ENCODE results near the gene UBAC1. TPM values are rescaled to one million over a fixed set of nuclear protein-coding genes. Genes with fewer than 3 reads are reported as not detected.
A peak's percentile ranks its signal among the peaks of the same experiment; 100 is the strongest.

UBAC1 gene
- total RNA-seq, 1 experiment from 2014 or later = 54.8 TPM

DNA sequence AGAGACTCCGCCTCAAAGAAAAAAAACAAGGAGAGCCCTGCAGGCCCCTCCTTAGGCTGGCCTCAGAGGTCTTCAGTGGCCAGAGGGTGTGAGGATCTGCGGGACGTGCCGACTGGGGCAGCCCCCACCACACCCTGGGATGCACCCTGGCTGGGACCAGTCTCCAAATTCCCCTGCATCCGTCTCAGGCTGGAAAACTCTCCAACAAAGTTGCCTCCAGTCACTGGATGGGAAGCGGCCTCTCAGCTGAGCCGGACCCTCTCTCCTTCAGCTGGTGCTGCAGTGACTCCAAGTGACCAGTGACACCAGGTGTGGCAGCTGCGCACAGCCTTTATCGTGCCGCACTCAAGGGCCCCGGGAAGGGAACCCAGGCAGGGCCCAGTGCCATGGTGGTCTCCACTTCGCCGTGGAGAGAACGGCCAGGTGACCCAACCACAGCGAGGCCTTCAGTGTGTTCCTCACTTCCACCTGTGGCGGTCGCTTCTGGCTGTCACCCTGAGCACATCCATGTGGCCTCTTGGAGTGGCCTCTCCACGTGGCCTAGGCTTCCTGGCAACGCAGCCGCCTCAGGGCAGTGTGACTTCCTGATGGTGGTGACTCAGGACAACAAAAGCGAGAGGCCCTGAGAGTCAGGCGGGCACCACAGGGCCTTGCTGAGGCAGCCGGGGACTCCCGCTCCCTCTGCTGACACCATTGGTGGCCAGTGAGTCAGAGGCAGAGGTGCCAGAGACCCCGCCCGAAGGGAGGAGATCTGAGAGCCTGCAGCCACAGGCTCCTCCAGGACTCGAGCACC, 34.6 kb downstream of the UBAC1 start:
- no peaks in the 10 kb centered on the region for H3K9me2 ChIP-seq (ENCODE audit: insufficient read depth)
- no peaks in the 10 kb centered on the region for H4K20me1 ChIP-seq (ENCODE audit: insufficient read depth)
- peak; percentile 94 for ATAC-seq
- ChIA-PET POLR2A (no interaction called here), RAD21 (ENCODE audit: low non-redundant PET in 1 of 2, low total read pairs in 2 of 2, uncharacterized antibody in 2 of 2, unreplicated experiment in 2 of 2) (no interaction called here), CTCF (no interaction called here)
- BruUV-seq (replicated peaks) = no TSS peak
- peak overlapping the region; percentile 60 for H3K9ac ChIP-seq (ENCODE audit: low read length)
- peak overlapping the region in 1 of 2 experiments; percentile 33; a peak in 2 of 4 replicates for H3K4me3 ChIP-seq (replicated peaks in 1 of 2; ENCODE audit: low read depth in 1 of 2, low read length in 2 of 2)
- H3K9me3 ChIP-seq (ENCODE audit: control insufficient read depth in 1 of 2, insufficient read depth in 1 of 2, low read depth in 1 of 2, low read length in 2 of 2) = no peaks in the 10 kb centered on the region
- H3K36me3 ChIP-seq (ENCODE audit: control insufficient read depth in 1 of 2, insufficient read depth in 2 of 2, low read length in 2 of 2) = peaks cover 0 to 3% of the 10 kb centered on the region in 2 experiments; a peak in 1 of 4 replicates
- DNase-seq (ENCODE audit: low read depth, low spot score) = peak; percentile 90
- H3K4me2 ChIP-seq (ENCODE audit: low read length) = peak overlapping the region; percentile 81
- H3K27me3 ChIP-seq (ENCODE audit: insufficient read depth, low read length) = no peaks in the 10 kb centered on the region
- no peaks in the 10 kb centered on the region for H3K79me2 ChIP-seq (ENCODE audit: insufficient read depth, low read length)
- peaks cover 20 to 37% of the 10 kb centered on the region in 2 experiments for H3K4me1 ChIP-seq (ENCODE audit: control insufficient read depth in 1 of 2, insufficient read depth in 2 of 2, low read length in 2 of 2)
- no peak overlapping the region for H2AFZ ChIP-seq (ENCODE audit: low read depth, low read length, poor library complexity, severe bottlenecking)
- peak overlapping the region; percentile 65 for H3K27ac ChIP-seq (ENCODE audit: low read depth, low read length)
- intact Hi-C loops (cut with micrococcal nuclease) = no loop called here
- TF ChIP-seq SP1 (IDR thresholded peaks at IDR 0.05; ENCODE audit: low read depth) = peak; percentile 76
- TF ChIP-seq FOSL1 (IDR thresholded peaks at IDR 0.05; ENCODE audit: low read depth) = peak; percentile 78; the same call in 1 of the 2 replicates
- TF ChIP-seq CBX3 (IDR thresholded peaks at IDR 0.05; ENCODE audit: low read depth) = peak; percentile 80; the same call in 1 of the 2 replicates
- TF ChIP-seq EGR1 (IDR thresholded peaks at IDR 0.05; ENCODE audit: low read depth) = no peak
- no peak; the same call in 1 of the 2 replicates for TF ChIP-seq ELF1 (IDR thresholded peaks at IDR 0.05; ENCODE audit: borderline replicate concordance, low read depth)
- peak; percentile 85 for TF ChIP-seq JUND (IDR thresholded peaks at IDR 0.05)
- 0 out of 2 replicates have a peak, but pooled peaks have one; percentile 32 for TF ChIP-seq POLR2AphosphoS5 (IDR thresholded peaks at IDR 0.05; ENCODE audit: low read depth, low read length)
- TF ChIP-seq SRF (IDR thresholded peaks at IDR 0.05; ENCODE audit: low read depth) = no peak
- 0 out of 2 replicates have a peak, but pooled peaks have one; percentile 21 for TF ChIP-seq ZFX (IDR thresholded peaks at IDR 0.05)
- TF ChIP-seq CEBPB (IDR thresholded peaks at IDR 0.05; ENCODE audit: low read depth) = no peak
- TF ChIP-seq EZH2phosphoT487 (IDR thresholded peaks at IDR 0.05; ENCODE audit: borderline replicate concordance) = no peak
- TF ChIP-seq, protein P1, sequence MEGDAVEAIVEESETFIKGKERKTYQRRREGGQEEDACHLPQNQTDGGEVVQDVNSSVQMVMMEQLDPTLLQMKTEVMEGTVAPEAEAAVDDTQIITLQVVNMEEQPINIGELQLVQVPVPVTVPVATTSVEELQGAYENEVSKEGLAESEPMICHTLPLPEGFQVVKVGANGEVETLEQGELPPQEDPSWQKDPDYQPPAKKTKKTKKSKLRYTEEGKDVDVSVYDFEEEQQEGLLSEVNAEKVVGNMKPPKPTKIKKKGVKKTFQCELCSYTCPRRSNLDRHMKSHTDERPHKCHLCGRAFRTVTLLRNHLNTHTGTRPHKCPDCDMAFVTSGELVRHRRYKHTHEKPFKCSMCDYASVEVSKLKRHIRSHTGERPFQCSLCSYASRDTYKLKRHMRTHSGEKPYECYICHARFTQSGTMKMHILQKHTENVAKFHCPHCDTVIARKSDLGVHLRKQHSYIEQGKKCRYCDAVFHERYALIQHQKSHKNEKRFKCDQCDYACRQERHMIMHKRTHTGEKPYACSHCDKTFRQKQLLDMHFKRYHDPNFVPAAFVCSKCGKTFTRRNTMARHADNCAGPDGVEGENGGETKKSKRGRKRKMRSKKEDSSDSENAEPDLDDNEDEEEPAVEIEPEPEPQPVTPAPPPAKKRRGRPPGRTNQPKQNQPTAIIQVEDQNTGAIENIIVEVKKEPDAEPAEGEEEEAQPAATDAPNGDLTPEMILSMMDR (IDR thresholded peaks at IDR 0.05 in 2 of 3, conservative IDR thresholded peaks at IDR 0.05 in 1 of 3; ENCODE audit: borderline replicate concordance in 1 of 3, insufficient read depth in 1 of 3, low read depth in 2 of 3, low read length in 2 of 3) = peak in 1 of 3 experiments; percentile 6; a peak in 1 of 6 replicates
- TF ChIP-seq YY1 (IDR thresholded peaks at IDR 0.05; ENCODE audit: extremely low read depth, insufficient replicate concordance, low read depth, low read length) = peak; percentile 47
- TF ChIP-seq RAD21 (IDR thresholded peaks at IDR 0.05; ENCODE audit: low read depth) = peak; percentile 56
- TF ChIP-seq, protein P2, sequence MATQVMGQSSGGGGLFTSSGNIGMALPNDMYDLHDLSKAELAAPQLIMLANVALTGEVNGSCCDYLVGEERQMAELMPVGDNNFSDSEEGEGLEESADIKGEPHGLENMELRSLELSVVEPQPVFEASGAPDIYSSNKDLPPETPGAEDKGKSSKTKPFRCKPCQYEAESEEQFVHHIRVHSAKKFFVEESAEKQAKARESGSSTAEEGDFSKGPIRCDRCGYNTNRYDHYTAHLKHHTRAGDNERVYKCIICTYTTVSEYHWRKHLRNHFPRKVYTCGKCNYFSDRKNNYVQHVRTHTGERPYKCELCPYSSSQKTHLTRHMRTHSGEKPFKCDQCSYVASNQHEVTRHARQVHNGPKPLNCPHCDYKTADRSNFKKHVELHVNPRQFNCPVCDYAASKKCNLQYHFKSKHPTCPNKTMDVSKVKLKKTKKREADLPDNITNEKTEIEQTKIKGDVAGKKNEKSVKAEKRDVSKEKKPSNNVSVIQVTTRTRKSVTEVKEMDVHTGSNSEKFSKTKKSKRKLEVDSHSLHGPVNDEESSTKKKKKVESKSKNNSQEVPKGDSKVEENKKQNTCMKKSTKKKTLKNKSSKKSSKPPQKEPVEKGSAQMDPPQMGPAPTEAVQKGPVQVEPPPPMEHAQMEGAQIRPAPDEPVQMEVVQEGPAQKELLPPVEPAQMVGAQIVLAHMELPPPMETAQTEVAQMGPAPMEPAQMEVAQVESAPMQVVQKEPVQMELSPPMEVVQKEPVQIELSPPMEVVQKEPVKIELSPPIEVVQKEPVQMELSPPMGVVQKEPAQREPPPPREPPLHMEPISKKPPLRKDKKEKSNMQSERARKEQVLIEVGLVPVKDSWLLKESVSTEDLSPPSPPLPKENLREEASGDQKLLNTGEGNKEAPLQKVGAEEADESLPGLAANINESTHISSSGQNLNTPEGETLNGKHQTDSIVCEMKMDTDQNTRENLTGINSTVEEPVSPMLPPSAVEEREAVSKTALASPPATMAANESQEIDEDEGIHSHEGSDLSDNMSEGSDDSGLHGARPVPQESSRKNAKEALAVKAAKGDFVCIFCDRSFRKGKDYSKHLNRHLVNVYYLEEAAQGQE (IDR thresholded peaks at IDR 0.05; ENCODE audit: low read depth) = no peak
- no peak for TF ChIP-seq ZNF274 (IDR thresholded peaks at IDR 0.05; ENCODE audit: low read depth, low read length)
- TF ChIP-seq, protein P3, sequence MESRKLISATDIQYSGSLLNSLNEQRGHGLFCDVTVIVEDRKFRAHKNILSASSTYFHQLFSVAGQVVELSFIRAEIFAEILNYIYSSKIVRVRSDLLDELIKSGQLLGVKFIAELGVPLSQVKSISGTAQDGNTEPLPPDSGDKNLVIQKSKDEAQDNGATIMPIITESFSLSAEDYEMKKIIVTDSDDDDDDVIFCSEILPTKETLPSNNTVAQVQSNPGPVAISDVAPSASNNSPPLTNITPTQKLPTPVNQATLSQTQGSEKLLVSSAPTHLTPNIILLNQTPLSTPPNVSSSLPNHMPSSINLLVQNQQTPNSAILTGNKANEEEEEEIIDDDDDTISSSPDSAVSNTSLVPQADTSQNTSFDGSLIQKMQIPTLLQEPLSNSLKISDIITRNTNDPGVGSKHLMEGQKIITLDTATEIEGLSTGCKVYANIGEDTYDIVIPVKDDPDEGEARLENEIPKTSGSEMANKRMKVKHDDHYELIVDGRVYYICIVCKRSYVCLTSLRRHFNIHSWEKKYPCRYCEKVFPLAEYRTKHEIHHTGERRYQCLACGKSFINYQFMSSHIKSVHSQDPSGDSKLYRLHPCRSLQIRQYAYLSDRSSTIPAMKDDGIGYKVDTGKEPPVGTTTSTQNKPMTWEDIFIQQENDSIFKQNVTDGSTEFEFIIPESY (IDR thresholded peaks at IDR 0.05; ENCODE audit: extremely low read depth, insufficient replicate concordance, low read length) = no peak
- peak; percentile 91; the same call in 1 of the 2 replicates for TF ChIP-seq SIN3A (IDR thresholded peaks at IDR 0.05; ENCODE audit: low read depth)
- TF ChIP-seq EZH2 (IDR thresholded peaks at IDR 0.05) = no peak
- TF ChIP-seq POLR2A (IDR thresholded peaks at IDR 0.05; ENCODE audit: borderline replicate concordance, extremely low read depth, insufficient read depth, insufficient read length) = no peak
